IMR-90 (cell line): ENCODE measurements around the gene POLR3G. TPM values are rescaled to one million over a fixed set of nuclear protein-coding genes. Genes with fewer than 3 reads are reported as not detected.

Experiments
- ATAC-seq: fragments of 200-7000 bp; cut with Tn5 transposase; 2 replicates; pipeline ENCODE4 v1.9.1; 2020; ENCODE audit warnings: low read depth, mild to moderate bottlenecking, moderate library complexity
- BruUV-seq: library from RNA; stranded (reverse); fragments of 400-500 nt; replicated peaks from 2 replicates; lab custom pipeline; 2021; lab: Mats Ljungman, UMichigan
- CTCF ChIA-PET: fragments of 300-600 bp; formaldehyde crosslinking; extraction: SDS; loops from one replicate; lab custom pipeline; 2021; ENCODE audit warnings: antibody characterized with exemption; lab: Yijun Ruan, JAX
- POLR2A ChIA-PET: fragments of 300-600 bp; sonication (Branson Sonifier 250); formaldehyde crosslinking; loops from one replicate; lab custom pipeline; 2022; ENCODE audit warnings: antibody characterized with exemption; ENCODE audit not compliant: unreplicated experiment; lab: Charles Lee
- DNase-seq: peaks from one replicate; pipeline ENCODE4 v3.0.0; 2013
- H2AFZ ChIP-seq: replicated peaks from 2 replicates; pipeline ENCODE3; 2013; ENCODE audit warnings: low read length, mild to moderate bottlenecking; ENCODE audit not compliant: poor library complexity
- H2AK5ac ChIP-seq: 2 replicates; pipeline ENCODE4 v1.6.1; 2013; ENCODE audit warnings: low read depth, low read length, inconsistent platforms
- H2AK9ac ChIP-seq: replicated peaks from 2 replicates; pipeline ENCODE3; 2013; ENCODE audit warnings: mild to moderate bottlenecking, low read depth, low read length, moderate library complexity; ENCODE audit not compliant: poor library complexity
- H2BK120ac ChIP-seq: 2 replicates; pipeline ENCODE4 v1.6.1; 2013; ENCODE audit warnings: low read depth, low read length, inconsistent platforms
- H2BK15ac ChIP-seq: 3 replicates; pipeline ENCODE4 v1.6.1; 2013; ENCODE audit warnings: low read depth, low read length, inconsistent platforms
- H2BK20ac ChIP-seq: 2 replicates; pipeline ENCODE4 v1.6.1; 2013; ENCODE audit warnings: low read depth, mild to moderate bottlenecking, inconsistent platforms, low read length, moderate library complexity
- H2BK5ac ChIP-seq: 2 replicates; pipeline ENCODE4 v1.6.1; 2013; ENCODE audit warnings: mild to moderate bottlenecking, low read depth, low read length, inconsistent platforms; ENCODE audit not compliant: poor library complexity, severe bottlenecking
- H3K14ac ChIP-seq: replicated peaks from 2 replicates; pipeline ENCODE4 v1.6.1; 2013; ENCODE audit warnings: low read depth, low read length, inconsistent platforms
- H3K18ac ChIP-seq: 2 replicates; pipeline ENCODE4 v1.6.1; 2013; ENCODE audit warnings: low read depth, low read length, control low read depth
- H3K23ac ChIP-seq: 2 replicates; pipeline ENCODE4 v1.6.1; 2013; ENCODE audit warnings: low read depth, low read length, inconsistent platforms
- H3K27ac ChIP-seq: 2 replicates; pipeline ENCODE4 v1.5.1; 2013; ENCODE audit warnings: mild to moderate bottlenecking, control low read depth, low read length; ENCODE audit not compliant: insufficient read depth
- H3K27me3 ChIP-seq: 2 replicates; pipeline ENCODE4 v1.6.1; 2013; ENCODE audit warnings: low read length; ENCODE audit not compliant: control insufficient read depth, insufficient read depth
- H3K36me3 ChIP-seq: 2 replicates; pipeline ENCODE4 v1.6.1; 2013; ENCODE audit warnings: low read length, mixed read lengths; ENCODE audit not compliant: control insufficient read depth, insufficient read depth
- H3K4ac ChIP-seq: 2 replicates; pipeline ENCODE4 v1.6.1; 2013; ENCODE audit warnings: low read depth, low read length, inconsistent platforms
- H3K4me1 ChIP-seq: 2 replicates; pipeline ENCODE4 v1.6.1; 2013; ENCODE audit warnings: low read length, mixed read lengths; ENCODE audit not compliant: control insufficient read depth, insufficient read depth
- H3K4me2 ChIP-seq: 2 replicates; pipeline ENCODE4 v1.6.1; 2013; ENCODE audit warnings: low read depth, mild to moderate bottlenecking, control low read depth, low read length, moderate library complexity
- H3K4me3 ChIP-seq: 2 replicates; pipeline ENCODE4 v1.5.1; 2013; ENCODE audit warnings: low read depth, mild to moderate bottlenecking, control low read depth, low read length, moderate library complexity; ENCODE audit not compliant: insufficient read depth
- H3K56ac ChIP-seq: 2 replicates; pipeline ENCODE4 v1.6.1; 2013; ENCODE audit warnings: low read length, inconsistent platforms; ENCODE audit not compliant: insufficient read depth; ENCODE audit errors: extremely low read depth
- H3K79me1 ChIP-seq, 2 experiments: 2 replicates each; pipeline ENCODE4 v1.6.1; 2013; ENCODE audit warnings: low read length in 2 of 2, inconsistent platforms in 1 of 2, low read depth in 1 of 2
- H3K9ac ChIP-seq: 2 replicates; pipeline ENCODE4 v1.6.1; 2013; ENCODE audit warnings: low read depth, low read length, control low read depth
- H3K9me1 ChIP-seq: 2 replicates; pipeline ENCODE4 v1.6.1; 2013; ENCODE audit warnings: low read length, inconsistent platforms; ENCODE audit not compliant: insufficient read depth
- H3K9me3 ChIP-seq: 2 replicates; pipeline ENCODE4 v1.6.1; 2013; ENCODE audit warnings: low read length; ENCODE audit not compliant: control insufficient read depth, insufficient read depth
- H4K20me1 ChIP-seq: 2 replicates; pipeline ENCODE4 v1.6.1; 2013; ENCODE audit warnings: low read length, inconsistent platforms; ENCODE audit not compliant: insufficient read depth
- H4K5ac ChIP-seq: 2 replicates; pipeline ENCODE4 v1.6.1; 2013; ENCODE audit warnings: mild to moderate bottlenecking, low read depth, low read length, control low read depth
- H4K8ac ChIP-seq, 2 experiments: 2 replicates each; pipeline ENCODE4 v1.6.1; 2013; ENCODE audit warnings: low read depth in 2 of 2, low read length in 2 of 2, control low read depth in 1 of 2, inconsistent platforms in 1 of 2
- H4K91ac ChIP-seq: 2 replicates; pipeline ENCODE4 v1.6.1; 2013; ENCODE audit warnings: low read depth, low read length, inconsistent platforms; ENCODE audit not compliant: insufficient read depth
- CEBPB ChIP-seq: IDR thresholded peaks from 2 replicates; pipeline ENCODE4 v1.6.1; 2012; ENCODE audit warnings: low read depth, low read length, improper control_type of control experiment
- MAFK ChIP-seq: IDR thresholded peaks from 2 replicates; pipeline ENCODE4 v1.6.1; 2012; ENCODE audit warnings: low read depth, low read length, improper control_type of control experiment
- MAZ ChIP-seq: IDR thresholded peaks from 2 replicates; pipeline ENCODE4 v1.6.1; 2012; ENCODE audit warnings: low read depth, mild to moderate bottlenecking, low read length, improper control_type of control experiment, moderate library complexity, borderline replicate concordance
- MXI1 ChIP-seq: IDR thresholded peaks from 2 replicates; pipeline ENCODE4 v1.6.1; 2012; ENCODE audit warnings: low read depth, mild to moderate bottlenecking, low read length, moderate library complexity, borderline replicate concordance
- POLR2A ChIP-seq: IDR thresholded peaks from 2 replicates; pipeline ENCODE4 v1.6.1; 2012; ENCODE audit warnings: mild to moderate bottlenecking, low read depth, low read length
- SMC3 ChIP-seq: fragments of 150-350 bp; IDR thresholded peaks from 2 replicates; pipeline ENCODE4 v1.6.1; 2016; ENCODE audit warnings: low read depth, mild to moderate bottlenecking, antibody characterized with exemption, low read length, moderate library complexity
- WGBS, 2 experiments: methylation state at CpG; one replicate each; pipeline versions ENCODE4 v1.1.5 to v1.1.7; 2013; ENCODE audit warnings: missing lambda C conversion rate in 2 of 2; ENCODE audit not compliant: insufficient read length in 1 of 2; ENCODE audit errors: extremely low coverage in 2 of 2; 5-methylcytosine and 5-hydroxymethylcytosine counted together
- dilution Hi-C: fragments of 300-500 bp; cut with HindIII; formaldehyde crosslinking; loops from one replicate; pipeline ENCODE4 v1.14.3; 2018; ENCODE audit warnings: low sequenced_read_pairs; ENCODE audit not compliant: unreplicated experiment
- in situ Hi-C: fragments of 300-500 bp; cut with MboI; formaldehyde crosslinking; loops from 3 replicates; pipeline ENCODE4 v1.14.3; 2019; ENCODE audit warnings: low sequenced_read_pairs, inconsistent platforms, mixed read lengths
- intact Hi-C: fragments of 100-400 bp; cut with micrococcal nuclease; formaldehyde crosslinking; loops from 2 replicates; pipeline ENCODE4 v1.10.0; 2022
- polyA plus RNA-seq, 3 experiments: library from polyadenylated mRNA; depleted of rRNA; stranded (reverse); fragments of >200 nt; gene quantifications; 2 replicates each; pipeline ENCODE4 v1.2.3, GENCODE V29; 2012; ENCODE audit warnings: low replicate concordance in 1 of 3
- total RNA-seq: library from RNA; depleted of rRNA; stranded (reverse); fragments of >200 nt; gene quantifications from 2 replicates; pipeline ENCODE4 v1.2.3, GENCODE V29; 2012

Gene POLR3G
- total and polyA plus RNA-seq, 2 of the 4 experiments (the other 2 are of a cell fraction), result 10.6 to 11.6 TPM

- CTCF ChIA-PET, result interaction anchor here (0.8 kb wide), 1 partner anchor 95 kb away, joined by 4 read pairs; no protein-coding TSS in a partner anchor
- Histone ChIP-seq H3K18ac (no peak overlapping the region), H3K4me3 (no peak overlapping the region), H2AFZ (no peak overlapping the region), H3K36me3 (no peaks in the 10 kb centered on the region), H2BK5ac (no peak overlapping the region), H4K8ac (no peak overlapping the region), H3K27ac (no peak overlapping the region), H2AK5ac (no peak overlapping the region), H3K23ac (no peak overlapping the region), H3K4me2 (no peak overlapping the region), H3K14ac (no peak overlapping the region), H3K56ac (no peak overlapping the region), H2AK9ac (no peak overlapping the region), H3K9me3 (no peaks in the 10 kb centered on the region), H2BK15ac (no peak overlapping the region), H3K4me1 (no peaks in the 10 kb centered on the region), H2BK120ac (no peak overlapping the region), H4K5ac (no peak overlapping the region), H3K27me3 (peaks cover 7% of the 10 kb centered on the region), H3K79me1 (no peaks in the 10 kb centered on the region), H2BK20ac (no peak overlapping the region), H4K20me1 (no peaks in the 10 kb centered on the region), H3K4ac (no peak overlapping the region), H3K9me1 (no peaks in the 10 kb centered on the region), H4K91ac (no peak overlapping the region), H3K9ac (no peak overlapping the region)
- DNase-seq, result no peak
- POLR2A ChIA-PET, result no interaction called here
- dilution Hi-C loops, result no loop called here
- in situ Hi-C loops, result loop anchor here (10.0 kb wide), 1 partner anchor 100 kb away; no protein-coding TSS in a partner anchor
- TF ChIP-seq MXI1 (no peak), CEBPB (peak; percentile 83), MAFK (no peak), POLR2A (no peak), SMC3 (no peak), MAZ (no peak)
- intact Hi-C loops, result no loop called here
- WGBS, 2 experiments, result no CpG with 5 or more reads among the region's 3 CpGs
- no peak for ATAC-seq
- BruUV-seq, result no TSS peak
Measured at GRCh38 chr5:90534922-90535321, 60.3 kb downstream of the POLR3G start.
